Heart left ventricle (tissue), 16 donors: ENCODE data around the gene CX3CR1. TPM values are rescaled to one million over a fixed set of nuclear protein-coding genes. Genes with fewer than 3 reads are reported as not detected.

Experiments
- ATAC-seq, 4 donors: fragments of 200-7000 bp; cut with Tn5 transposase; one replicate each; pipeline ENCODE4 v1.9.1; 2020 to 2022; ENCODE audit warnings: moderate library complexity in 4 of 4, mild to moderate bottlenecking in 3 of 4, moderate number of reproducible peaks in 1 of 4
- DNase-seq, 5 donors: peaks; one replicate each; pipeline ENCODE4 v3.0.0-alpha.2; 2020
- H3K27ac ChIP-seq, 12 donors: fragments of 200-600 bp; sonication (generic) in 4 of 12; one replicate each; pipeline versions ENCODE4 v1.5.0 to v1.8.0; 2016 to 2022; ENCODE audit warnings: mild to moderate bottlenecking in 2 of 12
- H3K27me3 ChIP-seq, 9 donors: fragments of 200-600 bp; sonication (generic) in 2 of 9; one replicate each; pipeline versions ENCODE4 v1.5.1 to v1.8.0; 2016 to 2022; ENCODE audit warnings: mild to moderate bottlenecking in 3 of 9
- H3K36me3 ChIP-seq, 9 donors: fragments of 200-600 bp; sonication (generic) in 2 of 9; one replicate each; pipeline versions ENCODE4 v1.5.0 to v1.8.0; 2018 to 2022; ENCODE audit warnings: mild to moderate bottlenecking in 2 of 9
- H3K4me1 ChIP-seq, 12 donors: fragments of 200-600 bp; sonication (generic) in 4 of 12; one replicate each; pipeline versions ENCODE4 v1.5.0 to v1.8.0; 2016 to 2022; ENCODE audit warnings: mild to moderate bottlenecking in 3 of 12
- H3K4me3 ChIP-seq, 12 donors: fragments of 200-600 bp; sonication (generic) in 4 of 12; one replicate each; pipeline versions ENCODE4 v1.5.0 to v1.8.0; 2017 to 2022; ENCODE audit warnings: mild to moderate bottlenecking in 9 of 12, moderate library complexity in 4 of 12
- H3K9me3 ChIP-seq, 12 donors: fragments of 200-600 bp; sonication (generic) in 4 of 12; one replicate each; pipeline versions ENCODE4 v1.5.0 to v1.8.0; 2016 to 2022; ENCODE audit warnings: mild to moderate bottlenecking in 1 of 12
- CTCF ChIP-seq, 12 donors: fragments of 200-600 bp; sonication (generic) in 4 of 12; IDR thresholded peaks; one replicate each; pipeline versions ENCODE4 v1.5.0 to v1.8.0; 2018 to 2022; ENCODE audit warnings: antibody characterized with exemption in 12 of 12, mild to moderate bottlenecking in 5 of 12
- POLR2A ChIP-seq, 2 donors: fragments of 450-650 bp; IDR thresholded peaks; one replicate each; pipeline ENCODE4 v1.6.1; 2017; ENCODE audit warnings: antibody characterized with exemption in 2 of 2, mild to moderate bottlenecking in 2 of 2, moderate library complexity in 2 of 2
- WGBS, 4 donors: extraction: QIAGEN DNeasy Blood & Tissue Kit in 2 of 4; methylation state at CpG; one replicate each; pipeline versions ENCODE4 v1.1.5 to v1.1.7; 2013 to 2018; 5-methylcytosine and 5-hydroxymethylcytosine counted together
- intact Hi-C, 10 donors: fragments of 100-400 bp; cut with DNase I; formaldehyde crosslinking; loops; one replicate each; pipeline versions ENCODE4 v1.11.1 to v1.14.2; 2022
- polyA plus RNA-seq, 2 donors: library from polyadenylated mRNA; stranded (reverse); fragments of 200-250 nt; gene quantifications; one replicate each; pipeline ENCODE4 v1.2.3, GENCODE V29; 2013
- total RNA-seq, 9 donors: library from RNA; depleted of rRNA in 2 of 9; stranded (reverse); fragments of >200 nt in 2 of 9; fragmentation: NEBNext Ultra II Directional in 3 of 9; extraction: Animal tissue kit (Norgen Biotek cat#: 25700) in 3 of 9; gene quantifications; one replicate each; pipeline versions ENCODE4 v1.1.0 to v1.2.4, GENCODE V29; 2016 to 2023
- donor health status: ischemic (EF 13 %, LVEDD 7.1; RV severe dilation, severe dysfunction).
- donor health status: healthy with polysubstance abuse.
- donor health status: DM: no; HTN: yes; CAD: no.
- donor health status: DM: no; HTN: no; CAD: no.
- donor health status: ischemic (EF 25% LVEDD 6.9; RV normal size, moderate dysfunction).
- donor health status: ischemic (EF 25% LVEDD 5.7; RV mildly dilated, moderate dysfunction).
- donor health status: healthy.
- donor health status: DM: yes; HTN: yes; CAD: no.
- donor health status: ischemic (EF 35%, LVEDD 5.7; RV mildly dilated, moderate dysfunction).
- donor health status: nonischemic (EF 11% LVEDD 7.7; RV severe dilation, severe dysfunction).
- donor health status: DM: yes; HTN: yes; CAD: no.
- donor health status: PGD.
- donor health status: ischemic (EF 29% LVEDD 5.4; RV normal size, mild dysfunction).
- donor health status: nonischemic (EF 23%, LVEDD 6.1; RV moderate dilation, normal function).

The CX3CR1 gene
- total and polyA plus RNA-seq, 11 donors = 0.14 to 11.4 (median 1.1) TPM

DNA sequence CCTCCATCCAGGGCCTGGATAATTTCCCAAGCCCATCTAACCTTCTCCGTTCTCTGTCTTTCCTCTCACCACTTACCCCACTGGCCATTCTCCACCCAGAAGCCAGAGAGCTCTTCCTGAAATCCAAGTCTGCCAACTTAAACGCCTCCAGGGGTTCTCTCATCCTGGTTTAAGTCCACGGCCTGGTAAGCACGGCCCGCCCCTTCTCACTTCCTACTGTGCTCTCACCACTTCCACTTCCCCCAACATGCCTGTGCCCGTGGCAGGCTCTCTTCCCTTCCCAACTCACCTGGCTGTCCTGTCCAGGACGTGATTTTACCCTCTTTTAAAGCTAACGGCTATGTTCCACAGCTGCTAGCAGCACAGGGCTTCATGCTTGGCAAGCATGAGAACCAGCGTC, 1.7 kb upstream of the CX3CR1 start:
- WGBS, 4 donors = 78 to 89% (median 79%) methylated on average over 9 of the region's 9 CpGs
- TF ChIP-seq CTCF (IDR thresholded peaks at IDR 0.05) = no peak
- TF ChIP-seq POLR2A (IDR thresholded peaks at IDR 0.05) = no peak
- ATAC-seq (no peak), DNase-seq (peak in 1 of 5 donors; percentile 39)
- intact Hi-C loops = no loop called here
- Histone ChIP-seq H3K4me1 (peaks cover 0 to 41% (median 6%) of the 10 kb centered on the region in 12 donors), H3K9me3 (no peaks in the 10 kb centered on the region), H3K27ac (no peak overlapping the region), H3K27me3 (no peaks in the 10 kb centered on the region), H3K36me3 (no peaks in the 10 kb centered on the region), H3K4me3 (no peak overlapping the region)

- no peaks in the 10 kb centered on the region for H3K9me3 ChIP-seq
- ATAC-seq (no peak), DNase-seq (no peak)
- no peaks in the 10 kb centered on the region for H3K36me3 ChIP-seq
- peak overlapping the region in 2 of 12 donors; percentile 53 to 64 for H3K27ac ChIP-seq
- no peaks in the 10 kb centered on the region for H3K27me3 ChIP-seq
- H3K4me1 ChIP-seq = peaks cover 0 to 47% (median 6%) of the 10 kb centered on the region in 12 donors
- TF ChIP-seq POLR2A (IDR thresholded peaks at IDR 0.05) = no peak
- TF ChIP-seq CTCF (IDR thresholded peaks at IDR 0.05) = no peak
- intact Hi-C loops = no loop called here
- 96 to 98% (median 97%) methylated on average over 5 of the region's 5 CpGs for WGBS, 4 donors
- H3K4me3 ChIP-seq = no peak overlapping the region
These were observed 735 bp upstream of the CX3CR1 start for GRCh38 chr3:39280571-39280970.

DNA sequence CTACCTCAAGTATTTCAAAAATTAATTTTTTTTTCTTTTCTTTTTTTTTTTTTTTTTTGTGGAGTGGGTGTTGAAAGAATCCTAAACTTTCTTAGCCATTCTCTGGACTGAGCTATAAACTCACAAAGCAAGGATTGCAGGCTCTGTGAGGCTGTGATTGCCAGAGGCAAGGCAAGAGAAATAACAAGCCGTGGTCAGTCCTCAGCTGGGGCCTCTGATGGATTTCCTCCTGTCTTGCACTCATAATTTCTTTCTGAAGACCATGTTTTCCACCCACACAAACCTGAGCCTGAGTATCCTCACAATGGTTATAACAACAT, 1.3 kb downstream of the CX3CR1 start:
- no peak for TF ChIP-seq CTCF (IDR thresholded peaks at IDR 0.05)
- DNase-seq (no peak), ATAC-seq (no peak)
- Histone ChIP-seq H3K4me3 (peak overlapping the region in 4 of 12 donors; percentile 3 to 43 (median 24)), H3K36me3 (no peaks in the 10 kb centered on the region), H3K27me3 (no peaks in the 10 kb centered on the region), H3K27ac (peak overlapping the region in 1 of 12 donors; percentile 37), H3K9me3 (no peaks in the 10 kb centered on the region), H3K4me1 (peaks cover 0 to 45% (median 5%) of the 10 kb centered on the region in 12 donors)
- WGBS, 4 donors = 58 to 75% (median 72%) methylated on average over 1 of the region's 1 CpG
- intact Hi-C loops = loop anchor here in 1 of 10 donors (5.0 kb wide), 1 partner anchor 66 kb away; no protein-coding TSS in a partner anchor

DNA sequence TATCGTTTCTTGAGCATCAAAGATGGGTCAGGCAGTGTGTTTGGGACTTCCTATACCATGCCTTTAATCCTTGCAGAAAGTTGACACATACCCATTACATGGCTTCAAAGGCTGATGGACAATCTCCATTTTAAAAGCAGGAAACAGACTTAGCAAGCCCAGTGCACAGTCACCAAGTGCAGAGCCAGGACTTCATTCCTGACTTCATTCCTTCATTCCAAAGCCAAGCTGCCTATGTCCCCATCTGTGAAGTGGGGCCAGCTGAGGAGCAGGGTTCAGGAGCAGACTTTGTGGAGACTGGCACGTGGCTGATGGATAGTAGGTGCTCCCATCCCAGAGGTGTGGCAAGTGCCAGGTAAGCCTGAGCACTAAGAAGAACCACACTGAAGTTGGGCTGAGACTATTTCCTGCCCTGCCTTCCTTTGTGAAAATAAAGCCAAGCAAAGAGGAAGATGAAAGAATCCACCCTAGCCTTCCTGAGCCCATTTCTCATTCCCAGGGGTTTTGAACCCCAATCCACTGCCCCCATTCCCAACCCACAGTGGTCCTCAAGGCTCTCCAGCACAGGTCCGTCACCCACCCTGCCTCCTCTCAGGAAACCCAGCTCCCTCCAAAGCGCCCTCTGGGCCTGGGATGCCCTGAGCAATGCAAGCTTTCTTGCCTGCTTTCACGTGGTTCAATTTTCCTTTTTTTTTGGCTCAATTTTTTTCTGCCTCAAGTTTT, 1.8 kb downstream of the CX3CR1 start:
- Histone ChIP-seq H3K4me3 (peak overlapping the region in 5 of 12 donors; percentile 3 to 43 (median 24)), H3K9me3 (no peaks in the 10 kb centered on the region), H3K36me3 (no peaks in the 10 kb centered on the region), H3K27me3 (no peaks in the 10 kb centered on the region), H3K4me1 (peaks cover 0 to 50% (median 5%) of the 10 kb centered on the region in 12 donors), H3K27ac (peak overlapping the region in 1 of 12 donors; percentile 37)
- WGBS, 4 donors = 61 to 70% (median 67%) methylated on average over 5 of the region's 5 CpGs
- intact Hi-C loops = loop anchor here in 1 of 10 donors (5.0 kb wide), 1 partner anchor 66 kb away; no protein-coding TSS in a partner anchor
- DNase-seq (no peak), ATAC-seq (no peak)
- TF ChIP-seq CTCF (IDR thresholded peaks at IDR 0.05) (no peak), POLR2A (IDR thresholded peaks at IDR 0.05) (no peak)
